OCI-M1 (cell line): Measurements from ENCODE around the gene TBXT.
"Not testable (repeated sequence)": the region's sequence is repeated elsewhere in the genome, so short reads cannot be mapped to it uniquely, and the experiment has no call there.

ENCODE experiments used
- DNase-seq: peaks from one replicate; lab custom pipeline; 2025; lab: John Stamatoyannopoulos, UW

The TBXT gene

GRCh38 chr6:166167801-166168615, at the start of gene TBXT:
TSS of gene TBXT (minus strand) at chr6:166167851. CDS start at chr6:166167591, 260 bp downstream.
- no peak for DNase-seq

GRCh38 chr6:166207284-166207561, 39.6 kb upstream of the TBXT start:
- DNase-seq = no peak

- peak; percentile 86 for DNase-seq
These were observed 39.0 kb upstream of the TBXT start for GRCh38 chr6:166206510-166207283.

GRCh38 chr6:166206066-166206465, 38.4 kb upstream of the TBXT start:
- DNase-seq = no peak

- DNase-seq = no peak
These were observed 37.4 kb upstream of the TBXT start for GRCh38 chr6:166204852-166205650.

- no peak for DNase-seq
These were observed 36.1 kb upstream of the TBXT start for GRCh38 chr6:166203641-166204222.

GRCh38 chr6:166203003-166203640, 35.5 kb upstream of the TBXT start:
- no peak for DNase-seq

GRCh38 chr6:166202321-166202733, 34.7 kb upstream of the TBXT start:
- no peak for DNase-seq

- no peak for DNase-seq
These were observed 34.2 kb upstream of the TBXT start for GRCh38 chr6:166201878-166202277.

- DNase-seq = no peak
These were observed 29.7 kb upstream of the TBXT start for GRCh38 chr6:166197361-166197760.

- DNase-seq = no peak
These were observed 28.2 kb upstream of the TBXT start for GRCh38 chr6:166195860-166196238.

GRCh38 chr6:166194914-166195859, 27.5 kb upstream of the TBXT start:
- DNase-seq = peak; percentile 26

- no peak for DNase-seq
These were observed 24.9 kb upstream of the TBXT start for GRCh38 chr6:166192557-166192956.

GRCh38 chr6:166192136-166192535, 24.5 kb upstream of the TBXT start:
- DNase-seq = no peak

- no peak for DNase-seq
These were observed 12.1 kb upstream of the TBXT start for GRCh38 chr6:166179704-166180103.

GRCh38 chr6:166176106-166176505, 8.5 kb upstream of the TBXT start:
- no peak for DNase-seq

- DNase-seq = not testable (repeated sequence)
These were observed 7.4 kb upstream of the TBXT start for GRCh38 chr6:166175093-166175492.

- no peak for DNase-seq
These were observed 6.4 kb upstream of the TBXT start for GRCh38 chr6:166174031-166174430.

GRCh38 chr6:166173281-166173951, 5.8 kb upstream of the TBXT start:
- DNase-seq = no peak

GRCh38 chr6:166172546-166172945, 4.9 kb upstream of the TBXT start:
- DNase-seq = no peak
